ENCODE measurements around the gene NLRC5. TPM values are rescaled to one million over a fixed set of nuclear protein-coding genes. Genes with fewer than 3 reads are reported as not detected.
"Not testable (repeated sequence)": the region's sequence is repeated elsewhere in the genome, so short reads cannot be mapped to it uniquely, and the experiment has no call there.

NLRC5 gene
- total RNA-seq, 4 donors from 2014 or later = 14.4 to 22.5 (median 16.6) TPM

DNA sequence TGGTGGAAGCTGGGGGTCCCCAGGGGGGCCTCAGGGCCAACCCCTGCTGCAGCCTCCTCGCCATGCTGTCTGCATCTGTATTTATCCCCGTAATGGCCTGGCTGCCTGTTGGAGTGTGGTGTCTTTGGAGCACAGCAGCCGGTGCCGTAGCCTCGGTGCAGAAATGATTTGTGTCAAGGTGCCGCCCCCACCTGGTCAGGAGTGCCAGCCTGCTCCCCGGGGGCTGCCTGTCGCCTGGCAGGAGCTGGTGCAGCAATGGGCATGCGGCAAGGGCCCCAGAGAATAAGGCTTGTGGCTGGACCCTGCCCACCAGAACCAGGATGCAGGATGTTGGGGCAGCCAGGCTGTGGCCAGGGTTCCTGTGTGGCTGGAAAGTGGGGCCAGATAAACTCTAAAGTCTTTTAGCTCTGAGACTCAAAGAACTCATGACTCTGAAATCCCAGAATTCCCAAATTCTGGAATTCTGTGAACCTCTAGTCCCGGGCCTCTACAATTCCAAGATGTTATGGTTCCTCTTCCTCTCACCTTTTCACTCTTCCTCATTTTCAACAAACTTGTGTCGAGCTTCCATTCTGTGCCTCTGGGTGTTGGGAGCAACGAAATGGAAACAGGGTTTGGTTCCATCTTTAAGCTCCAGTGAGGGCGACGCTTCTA lies 109.0 kb downstream of the NLRC5 start:
- H3K36me3 ChIP-seq = no peaks in the 10 kb centered on the region
- H3K27me3 ChIP-seq = no peaks in the 10 kb centered on the region
- no peak overlapping the region for H3K4me3 ChIP-seq
- TF ChIP-seq POLR2A (IDR thresholded peaks at IDR 0.05; ENCODE audit: low read depth) (no peak), POLR2AphosphoS5 (IDR thresholded peaks at IDR 0.05) (no peak), EP300 (IDR thresholded peaks at IDR 0.05) (no peak)
- TF ChIP-seq, protein P1, sequence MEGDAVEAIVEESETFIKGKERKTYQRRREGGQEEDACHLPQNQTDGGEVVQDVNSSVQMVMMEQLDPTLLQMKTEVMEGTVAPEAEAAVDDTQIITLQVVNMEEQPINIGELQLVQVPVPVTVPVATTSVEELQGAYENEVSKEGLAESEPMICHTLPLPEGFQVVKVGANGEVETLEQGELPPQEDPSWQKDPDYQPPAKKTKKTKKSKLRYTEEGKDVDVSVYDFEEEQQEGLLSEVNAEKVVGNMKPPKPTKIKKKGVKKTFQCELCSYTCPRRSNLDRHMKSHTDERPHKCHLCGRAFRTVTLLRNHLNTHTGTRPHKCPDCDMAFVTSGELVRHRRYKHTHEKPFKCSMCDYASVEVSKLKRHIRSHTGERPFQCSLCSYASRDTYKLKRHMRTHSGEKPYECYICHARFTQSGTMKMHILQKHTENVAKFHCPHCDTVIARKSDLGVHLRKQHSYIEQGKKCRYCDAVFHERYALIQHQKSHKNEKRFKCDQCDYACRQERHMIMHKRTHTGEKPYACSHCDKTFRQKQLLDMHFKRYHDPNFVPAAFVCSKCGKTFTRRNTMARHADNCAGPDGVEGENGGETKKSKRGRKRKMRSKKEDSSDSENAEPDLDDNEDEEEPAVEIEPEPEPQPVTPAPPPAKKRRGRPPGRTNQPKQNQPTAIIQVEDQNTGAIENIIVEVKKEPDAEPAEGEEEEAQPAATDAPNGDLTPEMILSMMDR (IDR thresholded peaks at IDR 0.05) = no peak
- DNase-seq (ENCODE audit: extremely low spot score) = no peak
- intact Hi-C loops (cut with DNase I) = loop anchor here (10.0 kb wide), 1 partner anchor 146 kb away; the partner anchor contains the start of gene ARL2BP
- no peaks in the 10 kb centered on the region for H3K9me3 ChIP-seq
- WGBS = 68% methylated on average over 13 of the region's 14 CpGs
- H3K4me1 ChIP-seq = peaks cover 8 to 34% (median 19%) of the 10 kb centered on the region in 4 donors
- H3K27ac ChIP-seq (replicated peaks in 1 of 4) = no peak overlapping the region

DNA sequence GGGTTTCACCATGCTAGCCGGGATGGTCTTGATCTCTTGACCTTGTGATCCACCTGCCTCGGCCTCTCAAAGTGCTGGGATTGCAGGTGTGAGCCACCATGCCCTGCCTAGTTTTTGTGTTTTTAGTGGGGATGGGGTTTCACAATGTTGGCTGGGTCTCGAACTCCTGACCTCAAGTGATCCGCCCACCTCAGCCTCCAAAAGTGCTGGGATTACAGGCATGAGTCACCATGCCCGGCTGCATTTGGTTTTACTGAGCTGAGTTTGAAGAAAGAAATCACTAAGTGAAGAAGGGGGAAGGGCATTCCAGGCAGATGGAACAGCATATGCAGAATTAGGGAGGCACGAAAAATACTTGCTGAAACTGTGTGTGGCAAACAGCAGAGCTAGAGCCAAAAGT lies 110.6 kb downstream of the NLRC5 start:
- not testable (repeated sequence) for H3K9me3 ChIP-seq

DNA sequence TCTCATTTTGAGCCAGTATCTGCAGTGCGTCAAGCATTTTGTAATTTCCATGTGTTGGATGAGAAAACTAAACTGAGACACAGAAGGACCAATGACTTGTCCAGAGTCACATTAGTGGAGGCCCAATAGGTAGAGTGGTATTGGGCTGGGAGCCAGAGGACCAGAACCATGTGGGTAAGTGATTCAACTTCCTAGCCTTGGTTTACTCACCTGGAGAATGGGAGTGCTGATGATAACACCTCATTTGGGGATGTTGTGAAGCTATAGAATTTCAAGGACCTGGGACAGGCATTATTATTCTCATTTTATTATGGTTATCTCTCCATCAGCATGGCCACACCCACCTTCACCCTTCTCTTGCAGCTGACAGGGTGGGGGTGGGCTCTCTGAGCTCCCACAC lies 111.1 kb downstream of the NLRC5 start:
- peaks cover 0 to 24% (median 7%) of the 10 kb centered on the region in 4 donors for H3K4me1 ChIP-seq
- no peak for DNase-seq (ENCODE audit: extremely low spot score)
- no peaks in the 10 kb centered on the region for H3K27me3 ChIP-seq
- H3K4me3 ChIP-seq = no peak overlapping the region
- TF ChIP-seq, protein P1 (IDR thresholded peaks at IDR 0.05) = no peak
- TF ChIP-seq EP300 (IDR thresholded peaks at IDR 0.05) (no peak), POLR2AphosphoS5 (IDR thresholded peaks at IDR 0.05) (no peak)
- intact Hi-C loops (cut with DNase I) = no loop called here
- no peaks in the 10 kb centered on the region for H3K9me3 ChIP-seq
- no peak overlapping the region for H3K27ac ChIP-seq (replicated peaks in 1 of 4)
- WGBS = 82% methylated on average over 1 of the region's 1 CpG
- no peaks in the 10 kb centered on the region for H3K36me3 ChIP-seq

More for the DNA sequence above, 110.6 kb downstream of the NLRC5 start:
- not testable (repeated sequence) for H3K27ac ChIP-seq (replicated peaks in 1 of 4); DNase-seq (ENCODE audit: extremely low spot score); H3K36me3 ChIP-seq; H3K27me3 ChIP-seq; H3K4me3 ChIP-seq
- 66% methylated on average over 6 of the region's 6 CpGs for WGBS
- H3K4me1 ChIP-seq = peaks cover 0 to 25% (median 6%) of the 10 kb centered on the region in 4 donors
- intact Hi-C loops (cut with DNase I) = loop anchor here (10.0 kb wide), 1 partner anchor 145 kb away; the partner anchor contains the start of gene ARL2BP

DNA sequence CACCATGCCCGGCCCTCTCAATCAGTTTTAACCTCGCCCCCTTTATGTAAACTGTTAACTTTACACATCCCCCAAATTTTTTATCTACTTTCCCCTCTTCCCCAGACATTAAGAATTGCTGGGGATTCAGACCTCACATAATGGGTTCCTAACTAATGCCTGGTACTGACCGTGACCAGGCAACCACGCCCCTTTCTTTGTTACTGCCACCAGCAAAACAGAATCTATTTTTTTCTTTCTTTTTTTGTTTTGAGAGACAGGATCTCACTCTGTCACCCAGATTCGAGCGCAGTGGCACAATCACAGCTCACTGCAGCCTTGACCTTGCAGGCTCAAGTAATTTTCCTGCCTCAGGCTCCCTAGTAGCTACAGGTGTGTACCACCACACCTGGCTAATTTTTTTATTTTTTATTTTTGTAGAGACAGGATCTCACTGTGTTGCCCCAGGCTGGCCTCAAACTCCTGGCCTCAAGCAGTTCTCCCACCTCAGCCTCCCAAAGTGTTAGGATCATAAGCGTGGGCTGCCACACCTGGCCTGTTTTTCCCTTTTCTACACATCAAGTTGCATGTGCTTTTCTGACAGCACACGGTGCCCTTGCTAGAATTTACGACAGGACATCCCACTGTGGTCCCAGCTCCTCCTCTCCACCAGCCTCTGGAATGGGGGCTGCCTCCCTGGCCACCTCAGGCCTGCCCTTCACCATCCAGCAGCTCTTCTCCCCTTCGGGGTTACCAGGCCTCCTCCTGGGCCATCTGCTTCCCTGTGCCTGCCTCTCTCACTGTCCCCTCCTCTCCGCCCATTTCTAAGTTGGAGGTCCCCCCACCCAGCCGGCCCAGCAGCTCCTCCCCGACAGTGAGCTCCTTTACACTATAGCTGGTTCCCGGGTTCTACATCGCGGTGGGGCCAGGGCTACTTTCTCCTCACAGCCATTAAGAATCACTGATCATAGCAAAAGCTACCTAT lies 113.8 kb downstream of the NLRC5 start:
- TF ChIP-seq POLR2A (IDR thresholded peaks at IDR 0.05; ENCODE audit: low read depth) (no peak), EP300 (IDR thresholded peaks at IDR 0.05) (no peak), POLR2AphosphoS5 (IDR thresholded peaks at IDR 0.05) (no peak)
- TF ChIP-seq, protein P1 (IDR thresholded peaks at IDR 0.05) = no peak
- intact Hi-C loops (cut with DNase I) = no loop called here
- no peak overlapping the region for H3K27ac ChIP-seq (replicated peaks in 1 of 4)

DNA sequence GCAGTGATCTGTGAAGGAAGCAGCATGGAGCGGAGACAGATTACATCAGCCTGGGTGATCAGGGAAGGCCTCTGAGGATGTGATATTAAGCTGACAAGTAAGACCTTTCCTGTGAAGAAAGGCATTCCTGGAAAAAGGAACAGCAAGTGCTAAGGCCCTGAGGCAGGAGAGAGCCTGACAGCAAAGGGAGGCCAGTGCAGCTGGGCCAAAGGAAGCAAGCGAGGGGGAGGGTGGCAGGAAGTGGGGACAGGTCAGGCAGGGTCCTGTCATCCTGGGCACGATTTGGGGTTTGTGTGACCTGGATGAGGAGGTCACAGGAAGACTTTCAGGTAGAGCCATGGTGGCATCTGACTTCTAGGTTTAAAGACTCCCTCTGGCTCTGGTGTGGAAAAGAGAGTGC lies 115.3 kb downstream of the NLRC5 start:
- intact Hi-C loops (cut with DNase I) = no loop called here

More for the DNA sequence above, 113.8 kb downstream of the NLRC5 start:
- Histone ChIP-seq H3K9me3 (no peaks in the 10 kb centered on the region), H3K4me1 (peaks cover 12 to 52% (median 23%) of the 10 kb centered on the region in 4 donors), H3K4me3 (no peak overlapping the region), H3K27me3 (no peaks in the 10 kb centered on the region), H3K36me3 (no peaks in the 10 kb centered on the region)
- 85% methylated on average over 16 of the region's 16 CpGs for WGBS
- DNase-seq (ENCODE audit: extremely low spot score) = no peak

More for the DNA sequence above, 115.3 kb downstream of the NLRC5 start:
- Histone ChIP-seq H3K27ac (replicated peaks in 1 of 4) (no peak overlapping the region), H3K4me1 (peaks cover 12 to 46% (median 20%) of the 10 kb centered on the region in 4 donors), H3K27me3 (no peaks in the 10 kb centered on the region), H3K36me3 (no peaks in the 10 kb centered on the region), H3K9me3 (no peaks in the 10 kb centered on the region), H3K4me3 (no peak overlapping the region)
- WGBS = 66% methylated on average over 3 of the region's 3 CpGs
- no peak for DNase-seq (ENCODE audit: extremely low spot score)
- TF ChIP-seq, protein P1 (IDR thresholded peaks at IDR 0.05) = no peak
- TF ChIP-seq EP300 (IDR thresholded peaks at IDR 0.05) (no peak), POLR2AphosphoS5 (IDR thresholded peaks at IDR 0.05) (no peak), POLR2A (IDR thresholded peaks at IDR 0.05; ENCODE audit: low read depth) (no peak)

Data from esophagus muscularis mucosa (tissue), 4 donors.